HL-60/S4 (cell line): Measurements from ENCODE around the gene HJV.

Experiments
- in situ Hi-C: fragments of 300-500 bp; cut with MboI; formaldehyde crosslinking; loops from 2 replicates; pipeline ENCODE4 v1.14.3; 2022; ENCODE audit warnings: low sequenced_read_pairs

Gene HJV

GRCh38 chr1:145978854-145979745 lies 42.4 kb downstream of the HJV start:
- in situ Hi-C loops = no loop called here

DNA sequence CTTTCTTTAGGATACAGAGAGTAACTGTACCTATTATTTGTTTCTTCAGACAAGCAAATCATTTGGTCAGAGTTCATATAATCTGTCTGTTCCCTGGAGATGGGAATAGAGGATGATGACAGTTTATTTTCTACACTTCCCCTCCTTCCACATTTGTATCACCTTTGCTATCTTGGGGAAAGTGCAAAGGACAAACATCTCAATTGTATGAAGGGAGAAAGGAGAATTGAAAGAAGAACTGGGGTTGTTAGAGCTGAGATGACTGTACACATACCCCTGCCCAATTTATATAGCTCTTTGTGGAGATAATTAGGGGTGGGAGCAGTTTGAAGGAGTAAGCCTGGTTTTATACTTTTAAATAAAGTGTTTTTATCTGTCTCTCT lies 43.1 kb downstream of the HJV start:
- in situ Hi-C loops = no loop called here

DNA sequence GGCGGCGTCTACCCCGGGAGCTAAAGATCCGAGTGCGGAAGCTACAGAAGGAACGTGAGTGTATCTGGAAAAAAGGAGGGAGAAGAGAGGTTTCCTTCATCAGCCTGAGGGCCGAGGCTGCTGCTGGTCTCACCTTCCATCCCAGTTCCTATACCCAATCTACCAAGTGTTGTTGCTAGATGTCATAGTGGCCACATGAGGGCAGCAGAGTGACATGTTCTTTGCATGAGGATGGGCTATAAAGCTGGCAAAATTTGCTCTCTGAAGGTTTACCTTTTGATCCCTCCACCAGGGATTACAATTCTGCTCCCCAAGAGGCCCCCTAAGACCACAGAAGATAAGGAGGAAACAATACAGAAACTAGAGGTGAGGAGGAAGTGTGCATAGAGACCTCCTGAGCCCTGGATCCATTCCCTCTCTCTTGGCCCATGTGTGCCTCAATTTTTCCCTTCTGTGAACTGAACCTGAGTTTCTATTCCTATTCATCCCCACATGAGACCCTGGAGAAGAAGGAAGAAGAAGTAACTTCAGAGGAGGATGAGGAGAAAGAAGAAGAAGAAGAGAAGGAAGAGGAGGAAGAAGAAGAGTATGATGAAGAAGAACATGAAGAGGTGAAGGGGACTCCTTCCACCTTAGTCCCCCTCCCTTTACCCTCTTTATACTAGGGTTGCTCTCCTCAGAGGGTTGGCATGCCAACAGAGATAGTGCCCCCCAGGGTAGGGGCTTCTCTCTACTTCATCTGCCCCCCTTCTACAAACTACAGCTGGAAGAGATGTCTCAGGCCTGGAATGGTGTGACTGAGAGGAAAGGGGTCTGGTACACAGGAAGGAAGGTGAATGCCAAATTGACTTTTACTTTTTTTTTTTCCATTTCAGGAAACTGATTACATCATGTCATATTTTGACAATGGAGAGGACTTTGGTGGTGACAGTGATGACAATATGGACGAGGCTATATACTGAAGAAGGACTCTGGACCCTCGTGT lies 43.8 kb downstream of the HJV start:
- in situ Hi-C loops = no loop called here

- in situ Hi-C loops = no loop called here
These were observed 44.5 kb downstream of the HJV start for GRCh38 chr1:145977016-145977415.

- in situ Hi-C loops = no loop called here
These were observed 46.3 kb downstream of the HJV start for GRCh38 chr1:145975216-145975615.

DNA sequence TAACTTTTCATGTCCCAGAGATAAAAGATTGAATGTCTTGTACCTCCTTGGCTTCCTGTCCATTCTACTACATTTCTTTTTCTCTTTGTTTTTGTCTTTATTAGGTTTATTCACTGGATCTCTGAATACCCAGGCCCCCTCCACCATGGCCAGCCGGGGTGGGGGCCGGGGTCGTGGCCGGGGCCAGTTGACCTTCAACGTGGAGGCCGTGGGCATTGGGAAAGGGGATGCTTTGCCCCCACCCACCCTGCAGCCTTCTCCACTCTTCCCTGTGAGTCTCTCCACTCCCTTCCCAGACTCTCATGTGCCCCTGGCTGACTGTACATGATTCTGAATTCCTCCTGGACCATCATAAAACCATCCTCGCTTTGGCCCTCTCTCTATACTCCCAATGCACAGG lies 46.8 kb downstream of the HJV start:
- in situ Hi-C loops = loop anchor here (5.0 kb wide), 1 partner anchor 33 kb away; no protein-coding TSS in a partner anchor

DNA sequence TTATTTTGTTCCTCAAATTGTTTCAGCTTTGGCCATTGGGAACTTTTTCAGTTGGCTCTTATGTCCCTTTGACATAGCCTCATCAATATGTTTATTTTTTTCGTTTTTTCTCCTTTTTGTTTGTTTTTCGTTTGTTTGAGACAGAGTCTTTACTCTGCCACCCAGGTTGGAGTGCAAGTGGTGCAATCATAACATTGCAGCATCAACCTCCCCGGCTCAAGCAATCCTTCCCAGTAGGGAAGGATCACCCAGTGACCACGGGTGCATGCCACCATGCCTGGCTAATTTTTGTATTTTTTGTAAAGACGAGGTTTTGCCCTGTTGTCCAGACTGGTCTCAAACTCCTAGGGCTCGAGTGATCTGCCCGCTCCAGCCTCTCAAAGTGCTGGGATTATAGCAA lies 49.0 kb downstream of the HJV start:
- in situ Hi-C loops = loop anchor here (5.0 kb wide), 1 partner anchor 35 kb away; no protein-coding TSS in a partner anchor
